ENCODE results near the gene CHMP6.
A peak's percentile ranks its signal among the peaks of the same experiment; 100 is the strongest.
"Not testable (repeated sequence)": the region's sequence is repeated elsewhere in the genome, so short reads cannot be mapped to it uniquely, and the experiment has no call there.

Gene CHMP6

DNA sequence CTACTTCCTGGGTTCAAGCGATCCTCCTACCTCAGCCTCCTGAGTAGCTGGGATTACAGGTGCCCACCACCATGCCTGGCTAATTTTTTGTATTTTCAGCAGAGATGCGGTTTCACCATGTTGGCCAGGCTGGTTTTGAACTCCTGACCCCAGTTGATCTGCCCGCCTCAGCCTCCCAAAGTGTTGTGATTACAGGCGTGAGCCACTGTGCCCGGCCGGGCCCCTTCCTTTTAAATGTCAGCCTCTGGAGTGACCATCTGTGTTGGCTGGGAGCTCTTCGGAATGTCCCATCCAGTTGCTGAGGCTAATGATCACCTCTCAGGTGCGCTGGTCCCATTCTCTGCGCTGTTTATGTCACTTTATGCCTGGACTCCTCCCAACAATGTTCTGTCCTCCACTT, 38.7 kb downstream of the CHMP6 start:
- not testable (repeated sequence) for DNase-seq (ENCODE audit: low read depth)

- no peak for DNase-seq (ENCODE audit: low read depth)
These were observed 39.3 kb downstream of the CHMP6 start for GRCh38 chr17:81030741-81031565.

DNA sequence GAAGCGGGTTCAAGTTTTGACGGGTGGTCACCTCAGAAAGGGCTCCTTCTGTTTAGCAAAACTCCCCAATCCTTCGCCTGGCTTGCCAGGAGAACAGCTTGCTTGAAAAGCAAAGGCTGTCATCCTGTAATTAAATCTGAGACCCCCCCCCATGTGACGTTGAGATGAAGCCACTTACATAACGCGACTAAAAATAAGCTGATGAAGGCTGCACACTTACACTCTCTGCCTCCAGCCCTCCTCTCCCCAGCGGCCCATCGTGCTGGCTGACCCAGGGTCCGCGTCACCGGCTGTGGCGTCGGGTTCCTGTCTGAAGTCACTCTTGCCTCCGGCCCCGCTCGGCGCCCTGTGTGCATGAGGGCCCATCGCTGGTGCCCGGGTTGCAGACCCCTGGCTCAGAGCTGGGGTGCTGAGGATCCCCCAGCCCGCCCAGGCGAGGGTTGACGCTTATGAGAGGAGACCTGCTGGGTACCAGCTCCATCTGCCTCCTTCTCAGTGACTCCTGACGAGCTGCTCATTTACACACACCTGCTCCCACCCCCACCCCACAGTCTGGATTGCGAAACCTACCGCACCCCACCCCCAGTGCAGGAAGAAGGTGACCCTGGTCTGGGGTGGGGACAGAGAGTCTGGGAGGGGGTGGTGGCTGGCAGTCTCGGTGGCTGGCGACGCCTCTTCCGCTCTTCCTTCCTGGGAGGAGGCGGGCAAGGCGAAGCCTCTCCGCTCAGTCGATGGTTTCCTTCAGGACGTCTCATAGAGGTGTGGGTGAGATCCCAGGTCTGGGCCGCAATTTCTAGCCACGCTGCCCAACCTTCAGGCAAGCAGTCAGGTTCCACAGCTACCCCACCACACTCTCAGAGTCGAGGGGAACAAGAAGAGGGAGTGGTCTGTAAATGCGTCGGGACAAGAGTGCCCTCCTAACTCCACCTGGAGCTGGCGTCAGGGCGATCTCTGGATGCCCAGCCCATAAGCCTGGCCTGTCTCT, 40.2 kb downstream of the CHMP6 start:
- no peak for DNase-seq (ENCODE audit: low read depth)

GRCh38 chr17:81032641-81033480, 41.2 kb downstream of the CHMP6 start:
- no peak for DNase-seq (ENCODE audit: low read depth)

DNA sequence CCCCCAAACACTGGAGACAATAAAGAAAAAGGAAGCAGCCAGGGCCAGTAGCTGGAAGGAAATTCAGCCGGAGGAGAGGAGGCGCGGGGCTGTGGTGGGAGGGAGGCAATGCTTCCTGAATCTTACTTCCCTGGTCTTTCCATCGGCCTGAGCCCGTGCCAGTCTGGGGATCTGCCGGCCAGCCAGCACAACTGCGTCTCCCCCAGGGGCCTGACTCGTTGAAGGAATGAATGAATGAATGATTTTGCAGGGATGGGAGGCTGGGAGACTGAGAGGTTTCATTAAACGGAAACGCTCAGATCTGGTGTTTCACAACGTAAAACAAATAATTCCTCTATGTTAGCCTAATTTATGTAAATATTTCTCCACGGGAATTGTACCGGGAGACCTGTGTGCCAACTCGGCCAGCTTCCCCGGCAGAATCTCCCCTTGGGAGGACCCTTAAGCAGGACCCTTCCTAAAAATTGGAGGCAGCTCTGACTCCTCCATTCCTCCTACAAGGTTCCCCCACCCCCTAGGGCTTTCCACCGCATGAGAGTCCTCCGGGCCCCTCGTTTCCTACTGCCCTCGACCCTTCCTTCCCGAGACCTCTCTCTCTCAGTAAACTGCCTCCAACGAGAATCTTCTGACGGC, 42.0 kb downstream of the CHMP6 start:
- no peak for DNase-seq (ENCODE audit: low read depth)

- no peak for DNase-seq (ENCODE audit: low read depth)
These were observed 42.6 kb downstream of the CHMP6 start for GRCh38 chr17:81034168-81034777.

DNA sequence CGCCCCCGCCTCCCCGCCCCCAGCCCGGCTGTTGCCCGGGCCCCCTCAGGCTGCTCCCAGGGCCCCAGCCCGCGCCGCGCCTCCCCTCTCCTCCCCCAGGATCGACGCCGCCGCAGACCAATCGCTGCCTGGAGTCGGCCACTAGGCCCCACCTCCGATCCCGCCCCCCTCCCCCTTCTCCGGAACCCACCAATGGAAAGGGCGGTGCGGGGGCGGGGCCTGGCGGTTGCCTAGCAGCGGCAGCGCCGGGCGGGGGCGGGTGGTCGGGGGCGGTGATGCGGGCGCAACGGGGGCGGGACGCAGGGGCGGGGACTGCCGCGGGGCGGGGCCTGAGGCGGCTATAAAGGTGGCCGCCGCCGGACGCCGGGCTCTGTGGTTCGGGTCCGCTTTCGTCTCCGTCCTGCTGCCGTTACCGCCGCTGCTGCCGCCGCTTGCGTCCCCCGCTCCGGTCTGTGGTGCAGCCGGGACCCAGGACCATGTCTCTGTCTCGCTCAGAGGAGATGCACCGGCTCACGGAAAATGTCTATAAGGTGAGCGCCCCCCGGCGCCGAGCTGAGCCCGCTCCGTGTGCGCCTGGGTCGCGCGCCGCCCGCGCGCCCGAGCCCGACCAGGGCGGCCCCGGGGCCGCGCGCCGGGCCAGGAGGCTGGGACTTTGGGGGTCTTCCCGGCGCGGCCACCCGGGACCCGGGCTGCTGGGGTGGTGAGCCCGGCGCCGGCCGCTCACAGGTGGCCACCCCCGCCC, 43.3 kb downstream of the CHMP6 start, which contains the start of gene BAIAP2:
Gene BAIAP2 (plus strand): TSS at position 373 of the 742 bp plus-strand sequence. CDS start 104 bp downstream, at position 477.
- DNase-seq (ENCODE audit: low read depth): peak; percentile 98

- no peak for DNase-seq (ENCODE audit: low read depth)
These were observed 44.0 kb downstream of the CHMP6 start for GRCh38 chr17:81035521-81036196.

- no peak for DNase-seq (ENCODE audit: low read depth)
These were observed 44.7 kb downstream of the CHMP6 start for GRCh38 chr17:81036197-81036941.

DNA sequence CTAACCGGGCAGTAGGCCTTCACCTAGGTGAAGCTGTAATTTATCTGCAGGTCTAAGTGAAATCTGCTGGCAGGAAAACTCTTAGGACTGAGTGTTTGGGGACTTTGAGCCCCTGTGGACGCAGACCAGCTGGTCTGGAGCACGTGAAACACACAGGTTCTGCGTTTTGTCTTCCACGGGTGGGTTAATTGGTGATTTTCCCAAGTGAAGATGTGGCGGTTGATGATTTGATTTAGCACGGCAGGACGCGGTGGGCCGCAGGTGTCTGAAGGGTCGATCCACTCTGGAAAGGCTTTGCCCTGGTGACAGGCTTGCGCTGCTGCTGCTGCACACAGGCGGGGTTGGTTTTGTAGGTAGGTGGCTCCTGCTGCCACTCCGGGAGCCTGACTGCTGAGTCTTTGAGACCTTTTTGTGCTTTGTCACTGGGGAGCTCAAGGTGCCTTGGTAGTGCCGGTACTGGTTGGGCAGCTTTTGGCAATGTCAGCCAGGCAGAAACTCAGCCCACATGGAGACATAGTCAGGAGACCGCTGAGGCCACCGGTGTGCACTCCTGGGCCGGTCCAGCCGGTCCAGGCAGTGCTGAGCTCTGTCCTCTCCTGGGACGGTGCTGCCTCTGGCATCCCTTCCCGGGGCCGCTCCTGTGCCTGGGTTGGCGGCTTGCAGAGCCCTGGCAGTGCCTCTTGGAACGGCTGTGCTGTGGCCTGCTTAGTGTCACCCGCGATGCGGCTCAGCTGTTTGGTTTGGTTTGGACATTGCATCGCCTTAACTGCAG, 45.6 kb downstream of the CHMP6 start:
- no peak for DNase-seq (ENCODE audit: low read depth)

DNA sequence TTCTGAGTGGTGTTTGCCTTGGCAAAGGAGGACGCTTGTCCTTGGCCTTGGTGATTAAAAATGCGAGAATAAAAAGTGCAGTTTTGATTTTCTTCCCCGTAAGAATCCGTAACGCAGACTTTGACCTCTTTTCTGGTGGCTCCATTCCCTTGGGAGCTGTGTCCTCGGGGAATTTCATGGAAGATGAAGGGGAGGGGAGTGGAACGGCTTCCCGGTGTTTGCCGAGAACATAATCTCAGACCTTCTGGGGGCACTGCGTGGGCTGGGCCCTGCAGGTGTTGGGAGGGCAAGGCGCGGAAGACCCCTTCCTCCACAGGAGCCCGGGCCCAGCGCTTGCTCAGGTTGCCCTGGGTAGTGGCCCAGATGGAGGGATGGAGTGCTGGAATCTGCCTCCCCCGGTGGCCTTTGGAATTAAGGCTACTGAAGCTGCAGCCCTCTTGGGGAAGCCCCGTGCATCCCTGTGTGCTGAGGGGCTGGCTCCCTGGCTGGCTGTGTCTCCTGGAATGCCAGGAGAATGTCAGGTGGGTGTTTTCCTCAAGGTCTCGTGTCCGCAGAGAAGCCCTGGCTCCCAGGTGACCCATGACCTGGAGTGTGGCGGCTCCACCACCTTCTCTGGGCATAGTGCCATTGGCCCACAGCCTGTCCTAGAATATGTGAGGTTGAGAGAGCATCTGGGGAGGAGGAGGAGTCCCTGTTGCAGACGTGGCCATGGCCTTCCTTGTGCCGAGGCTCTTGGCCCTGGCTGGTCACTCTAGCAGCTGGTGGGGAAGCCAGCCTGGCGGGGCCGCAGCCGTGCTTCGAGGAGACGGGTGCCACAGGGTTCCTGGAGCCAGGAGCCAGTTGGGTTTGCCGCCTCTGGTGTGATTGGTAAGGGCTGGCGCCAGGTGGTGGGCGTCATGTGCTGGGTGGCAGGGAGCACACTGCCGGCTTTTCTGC, 46.4 kb downstream of the CHMP6 start:
- DNase-seq (ENCODE audit: low read depth): no peak

GRCh38 chr17:81039096-81039495, 47.5 kb downstream of the CHMP6 start:
- DNase-seq (ENCODE audit: low read depth): no peak

DNA sequence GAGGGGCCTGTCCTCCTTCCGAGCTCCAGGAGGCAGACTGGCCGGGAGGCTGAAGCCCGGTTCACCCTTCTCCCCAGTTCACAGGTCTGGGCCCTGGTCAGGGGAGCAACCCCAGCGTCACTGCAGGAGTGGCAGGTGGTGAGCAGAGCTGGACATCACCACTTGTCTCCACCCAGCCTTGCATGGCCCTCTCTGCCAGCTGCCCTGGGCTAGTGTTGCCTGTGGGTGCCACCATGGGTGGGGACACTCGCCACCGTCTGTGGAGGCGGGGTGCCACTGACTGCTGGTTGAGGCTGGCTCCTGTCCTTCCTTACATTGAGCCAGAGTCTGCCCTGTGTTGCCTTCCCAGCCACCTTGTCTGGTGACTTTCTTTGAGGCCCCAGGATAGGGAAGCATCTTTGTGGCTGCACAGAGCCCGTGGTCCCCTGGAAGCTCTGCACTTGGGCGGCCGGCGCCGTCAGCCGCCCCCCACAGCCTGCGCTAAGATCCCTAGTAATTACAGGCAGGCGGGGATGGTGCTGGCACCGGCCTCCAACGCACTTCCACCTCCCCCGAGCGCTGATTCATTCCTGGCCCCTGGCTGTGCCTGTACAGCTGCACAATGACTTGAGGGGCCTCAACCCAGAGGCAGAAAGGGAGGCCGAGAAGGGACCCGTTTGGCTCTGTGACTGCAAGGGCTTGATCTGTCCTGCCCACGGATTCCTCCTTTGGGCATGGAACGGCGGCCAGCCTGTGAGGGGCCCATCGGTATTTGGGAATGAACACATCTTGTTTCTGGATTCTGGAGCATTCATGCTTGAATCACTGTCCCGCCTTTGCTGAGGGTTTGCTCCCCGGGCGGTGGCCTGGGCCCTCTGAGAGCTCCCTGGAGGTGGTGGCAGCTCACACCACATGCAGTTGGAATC, 48.5 kb downstream of the CHMP6 start:
- DNase-seq (ENCODE audit: low read depth): no peak

DNA sequence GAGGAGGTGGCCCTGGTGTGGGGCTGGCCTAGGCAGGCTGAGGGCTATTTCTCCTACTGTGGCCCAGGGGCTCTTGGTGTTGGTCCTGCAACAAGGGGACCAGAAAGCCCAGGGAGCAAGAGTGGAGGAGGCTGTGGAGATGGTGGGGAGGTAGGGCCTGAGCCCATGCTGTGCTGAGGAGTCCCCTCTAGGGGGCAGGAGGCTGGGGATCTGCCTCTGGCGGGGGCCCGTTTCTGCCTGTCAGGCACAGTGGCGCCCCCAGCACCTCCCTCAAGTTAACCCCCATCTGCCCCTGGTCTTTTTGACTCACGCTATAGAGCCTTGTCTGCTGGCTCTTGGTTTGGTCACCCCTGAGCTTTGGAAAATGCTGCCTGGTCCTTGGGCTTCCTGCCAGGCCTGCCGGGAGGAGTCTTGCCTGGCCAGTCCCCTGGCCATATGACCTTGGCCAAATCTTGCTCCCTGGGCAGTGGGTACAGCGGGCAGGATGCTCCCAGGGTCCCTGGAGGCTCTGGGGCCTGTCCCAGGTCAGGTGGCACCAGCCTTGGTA, 49.2 kb downstream of the CHMP6 start:
- DNase-seq (ENCODE audit: low read depth): no peak

DNA sequence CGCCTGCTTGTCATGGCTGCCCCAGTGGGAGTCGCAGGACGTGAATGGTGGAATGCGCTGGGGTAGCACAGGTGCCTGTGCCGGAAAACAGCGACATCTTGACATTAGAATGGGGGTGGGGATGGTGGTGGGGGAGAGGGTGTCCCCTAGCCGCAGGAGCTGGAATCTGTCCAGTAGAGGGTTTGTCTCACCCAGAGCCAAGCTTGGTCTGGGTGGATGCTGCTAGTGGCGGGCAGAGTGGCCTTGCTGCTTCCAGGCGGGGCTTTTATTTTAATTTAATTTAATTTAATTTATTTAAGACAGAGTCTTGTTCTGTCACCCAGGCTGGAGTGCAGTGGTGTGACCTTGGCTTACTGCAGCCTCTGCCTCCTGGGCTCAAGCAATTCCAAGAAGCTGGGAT, 51.0 kb downstream of the CHMP6 start:
- DNase-seq (ENCODE audit: low read depth): no peak

DNA sequence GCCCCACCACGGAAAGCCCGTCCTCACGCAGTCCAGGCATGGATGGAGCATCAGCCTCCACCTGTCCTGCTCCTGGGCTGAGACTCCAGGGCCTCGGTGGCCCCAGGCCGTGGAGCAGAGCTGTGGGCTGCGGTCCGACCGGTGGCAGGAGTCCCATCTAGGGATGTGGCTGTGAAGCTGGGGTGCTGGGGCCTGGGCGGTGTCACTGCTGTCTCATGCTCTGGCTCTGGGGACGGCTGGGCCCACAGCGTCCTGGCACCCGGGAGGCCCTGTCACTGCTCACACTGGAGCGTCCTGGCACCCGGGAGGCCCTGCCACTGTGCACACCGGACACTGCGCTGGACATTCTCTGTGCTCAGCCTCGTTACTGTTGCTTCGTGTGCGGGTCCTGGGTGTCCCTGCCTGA, 51.7 kb downstream of the CHMP6 start:
- no peak for DNase-seq (ENCODE audit: low read depth)
